Measurements from ENCODE around the gene HCN1.
A peak's percentile ranks its signal among the peaks of the same experiment; 100 is the strongest.

Gene HCN1

GRCh38 chr5:45677524-45677923 lies 18.7 kb downstream of the HCN1 start:
- FAIRE-seq = no peak
- TF ChIP-seq CTCF (IDR thresholded peaks at IDR 0.05; ENCODE audit: insufficient read depth, missing control alignments) = no peak

GRCh38 chr5:45672271-45672670 lies 23.9 kb downstream of the HCN1 start:
- no peak for DNase-seq (ENCODE audit: insufficient read length, low spot score)
- FAIRE-seq = no peak
- no peak for TF ChIP-seq CTCF (IDR thresholded peaks at IDR 0.05; ENCODE audit: insufficient read depth, missing control alignments)

More at GRCh38 chr5:45677524-45677923, 18.7 kb downstream of the HCN1 start:
- no peak for DNase-seq (ENCODE audit: insufficient read length, low spot score)

- FAIRE-seq = no peak
- no peak for TF ChIP-seq CTCF (IDR thresholded peaks at IDR 0.05; ENCODE audit: insufficient read depth, missing control alignments)
- DNase-seq (ENCODE audit: insufficient read length, low spot score) = no peak
Observed at GRCh38 chr5:45648744-45649143, 47.4 kb downstream of the HCN1 start.

GRCh38 chr5:45643056-45643455 lies 53.1 kb downstream of the HCN1 start:
- no peak for TF ChIP-seq CTCF (IDR thresholded peaks at IDR 0.05; ENCODE audit: insufficient read depth, missing control alignments)
- no peak for FAIRE-seq
- DNase-seq (ENCODE audit: insufficient read length, low spot score) = no peak

- FAIRE-seq (no peak), DNase-seq (ENCODE audit: insufficient read length, low spot score) (no peak)
- no peak for TF ChIP-seq CTCF (IDR thresholded peaks at IDR 0.05; ENCODE audit: insufficient read depth, missing control alignments)
Observed at GRCh38 chr5:45642370-45642769, 53.8 kb downstream of the HCN1 start.

- DNase-seq (ENCODE audit: insufficient read length, low spot score) = no peak
- FAIRE-seq = peak; percentile 41
- TF ChIP-seq CTCF (IDR thresholded peaks at IDR 0.05; ENCODE audit: insufficient read depth, missing control alignments) = peak; percentile 39
Observed at GRCh38 chr5:45639040-45639439, 57.1 kb downstream of the HCN1 start.

- FAIRE-seq (no peak), DNase-seq (ENCODE audit: insufficient read length, low spot score) (no peak)
- TF ChIP-seq CTCF (IDR thresholded peaks at IDR 0.05; ENCODE audit: insufficient read depth, missing control alignments) = no peak
Observed at GRCh38 chr5:45627076-45627656, 69.0 kb downstream of the HCN1 start.

Measured in D721Med (cell line).